ENCODE measurements around the gene INHBC. TPM values are rescaled to one million over a fixed set of nuclear protein-coding genes. Genes with fewer than 3 reads are reported as not detected.
A peak's percentile ranks its signal among the peaks of the same experiment; 100 is the strongest.

The INHBC gene
- total RNA-seq, 1 experiment from 2014 or later, result 0.20 TPM

DNA sequence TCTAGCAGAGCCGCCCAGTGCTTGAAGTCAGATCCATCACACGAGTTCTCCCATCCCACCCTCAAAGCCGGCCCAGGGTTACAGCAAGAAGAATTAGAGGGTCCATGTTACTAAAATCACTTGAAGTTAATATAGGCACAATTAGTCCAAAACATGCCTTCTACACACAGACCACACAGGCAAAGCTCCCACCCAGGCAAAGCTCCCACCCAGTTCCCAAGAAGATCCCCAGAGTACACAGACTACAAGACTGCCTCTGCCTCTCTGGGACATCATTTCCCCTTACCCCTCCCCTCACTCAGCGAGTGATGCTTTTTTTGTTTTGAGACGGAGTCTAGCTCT is 28.3 kb downstream of the INHBC start:
- Histone ChIP-seq H3K9ac (ENCODE audit: low read length) (no peak overlapping the region), H3K79me2 (ENCODE audit: insufficient read depth, low read length) (no peaks in the 10 kb centered on the region), H3K36me3 (ENCODE audit: control insufficient read depth in 1 of 2, insufficient read depth in 2 of 2, low read length in 2 of 2) (no peaks in the 10 kb centered on the region), H3K4me1 (ENCODE audit: control insufficient read depth in 1 of 2, insufficient read depth in 2 of 2, low read length in 2 of 2) (peaks cover 17 to 44% of the 10 kb centered on the region in 2 experiments), H3K4me2 (ENCODE audit: low read length) (peak overlapping the region; percentile 99), H4K20me1 (ENCODE audit: insufficient read depth) (no peaks in the 10 kb centered on the region), H3K9me3 (ENCODE audit: control insufficient read depth in 1 of 2, insufficient read depth in 1 of 2, low read depth in 1 of 2, low read length in 2 of 2) (no peaks in the 10 kb centered on the region), H3K9me2 (ENCODE audit: insufficient read depth) (no peaks in the 10 kb centered on the region), H2AFZ (ENCODE audit: low read depth, low read length, poor library complexity, severe bottlenecking) (peak overlapping the region; percentile 81), H3K27ac (ENCODE audit: low read depth, low read length) (peak overlapping the region; percentile 65; the same call in 1 of the 2 replicates), H3K4me3 (replicated peaks in 1 of 2; ENCODE audit: low read depth in 1 of 2, low read length in 2 of 2) (peak overlapping the region; percentile 75; a peak in 2 of 4 replicates), H3K27me3 (ENCODE audit: insufficient read depth, low read length) (peaks cover 9% of the 10 kb centered on the region)
- no peak for ATAC-seq
- intact Hi-C loops (cut with micrococcal nuclease), result loop anchor here (5.0 kb wide), 1 partner anchor 376 kb away; the partner anchor contains the start of gene NAB2
- no TSS peak for BruUV-seq (replicated peaks)
- RAD21 ChIA-PET (ENCODE audit: low non-redundant PET in 1 of 2, low total read pairs in 2 of 2, uncharacterized antibody in 2 of 2, unreplicated experiment in 2 of 2), result no interaction called here
- TF ChIP-seq SRF (IDR thresholded peaks at IDR 0.05; ENCODE audit: low read depth) (no peak), CBX3 (IDR thresholded peaks at IDR 0.05; ENCODE audit: low read depth) (no peak), RAD21 (IDR thresholded peaks at IDR 0.05; ENCODE audit: low read depth) (no peak), YY1 (IDR thresholded peaks at IDR 0.05; ENCODE audit: extremely low read depth, insufficient replicate concordance, low read depth, low read length) (no peak), ZNF274 (IDR thresholded peaks at IDR 0.05; ENCODE audit: low read depth, low read length) (no peak), CTCF (IDR thresholded peaks at IDR 0.05 in 2 of 3, conservative IDR thresholded peaks at IDR 0.05 in 1 of 3; ENCODE audit: borderline replicate concordance in 1 of 3, insufficient read depth in 1 of 3, low read depth in 2 of 3, low read length in 2 of 3) (no peak), TCF7L2 (IDR thresholded peaks at IDR 0.05; ENCODE audit: borderline replicate concordance, extremely low read depth, insufficient read depth, insufficient read length) (no peak), JUND (IDR thresholded peaks at IDR 0.05) (no peak), POLR2A (IDR thresholded peaks at IDR 0.05; ENCODE audit: borderline replicate concordance, extremely low read depth, insufficient read depth, insufficient read length) (no peak), SP1 (IDR thresholded peaks at IDR 0.05; ENCODE audit: low read depth) (no peak), EZH2phosphoT487 (IDR thresholded peaks at IDR 0.05; ENCODE audit: borderline replicate concordance) (no peak), CEBPB (IDR thresholded peaks at IDR 0.05; ENCODE audit: low read depth) (no peak), POLR2AphosphoS5 (IDR thresholded peaks at IDR 0.05; ENCODE audit: low read depth, low read length) (no peak), EGR1 (IDR thresholded peaks at IDR 0.05; ENCODE audit: low read depth) (no peak)
- TF ChIP-seq, protein P1, sequence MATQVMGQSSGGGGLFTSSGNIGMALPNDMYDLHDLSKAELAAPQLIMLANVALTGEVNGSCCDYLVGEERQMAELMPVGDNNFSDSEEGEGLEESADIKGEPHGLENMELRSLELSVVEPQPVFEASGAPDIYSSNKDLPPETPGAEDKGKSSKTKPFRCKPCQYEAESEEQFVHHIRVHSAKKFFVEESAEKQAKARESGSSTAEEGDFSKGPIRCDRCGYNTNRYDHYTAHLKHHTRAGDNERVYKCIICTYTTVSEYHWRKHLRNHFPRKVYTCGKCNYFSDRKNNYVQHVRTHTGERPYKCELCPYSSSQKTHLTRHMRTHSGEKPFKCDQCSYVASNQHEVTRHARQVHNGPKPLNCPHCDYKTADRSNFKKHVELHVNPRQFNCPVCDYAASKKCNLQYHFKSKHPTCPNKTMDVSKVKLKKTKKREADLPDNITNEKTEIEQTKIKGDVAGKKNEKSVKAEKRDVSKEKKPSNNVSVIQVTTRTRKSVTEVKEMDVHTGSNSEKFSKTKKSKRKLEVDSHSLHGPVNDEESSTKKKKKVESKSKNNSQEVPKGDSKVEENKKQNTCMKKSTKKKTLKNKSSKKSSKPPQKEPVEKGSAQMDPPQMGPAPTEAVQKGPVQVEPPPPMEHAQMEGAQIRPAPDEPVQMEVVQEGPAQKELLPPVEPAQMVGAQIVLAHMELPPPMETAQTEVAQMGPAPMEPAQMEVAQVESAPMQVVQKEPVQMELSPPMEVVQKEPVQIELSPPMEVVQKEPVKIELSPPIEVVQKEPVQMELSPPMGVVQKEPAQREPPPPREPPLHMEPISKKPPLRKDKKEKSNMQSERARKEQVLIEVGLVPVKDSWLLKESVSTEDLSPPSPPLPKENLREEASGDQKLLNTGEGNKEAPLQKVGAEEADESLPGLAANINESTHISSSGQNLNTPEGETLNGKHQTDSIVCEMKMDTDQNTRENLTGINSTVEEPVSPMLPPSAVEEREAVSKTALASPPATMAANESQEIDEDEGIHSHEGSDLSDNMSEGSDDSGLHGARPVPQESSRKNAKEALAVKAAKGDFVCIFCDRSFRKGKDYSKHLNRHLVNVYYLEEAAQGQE (IDR thresholded peaks at IDR 0.05; ENCODE audit: low read depth), result no peak
- TF ChIP-seq, protein P2, sequence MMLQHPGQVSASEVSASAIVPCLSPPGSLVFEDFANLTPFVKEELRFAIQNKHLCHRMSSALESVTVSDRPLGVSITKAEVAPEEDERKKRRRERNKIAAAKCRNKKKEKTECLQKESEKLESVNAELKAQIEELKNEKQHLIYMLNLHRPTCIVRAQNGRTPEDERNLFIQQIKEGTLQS (IDR thresholded peaks at IDR 0.05), result no peak
- TF ChIP-seq, protein P3, sequence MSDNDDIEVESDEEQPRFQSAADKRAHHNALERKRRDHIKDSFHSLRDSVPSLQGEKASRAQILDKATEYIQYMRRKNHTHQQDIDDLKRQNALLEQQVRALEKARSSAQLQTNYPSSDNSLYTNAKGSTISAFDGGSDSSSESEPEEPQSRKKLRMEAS (IDR thresholded peaks at IDR 0.05), result no peak
- TF ChIP-seq, protein P4, sequence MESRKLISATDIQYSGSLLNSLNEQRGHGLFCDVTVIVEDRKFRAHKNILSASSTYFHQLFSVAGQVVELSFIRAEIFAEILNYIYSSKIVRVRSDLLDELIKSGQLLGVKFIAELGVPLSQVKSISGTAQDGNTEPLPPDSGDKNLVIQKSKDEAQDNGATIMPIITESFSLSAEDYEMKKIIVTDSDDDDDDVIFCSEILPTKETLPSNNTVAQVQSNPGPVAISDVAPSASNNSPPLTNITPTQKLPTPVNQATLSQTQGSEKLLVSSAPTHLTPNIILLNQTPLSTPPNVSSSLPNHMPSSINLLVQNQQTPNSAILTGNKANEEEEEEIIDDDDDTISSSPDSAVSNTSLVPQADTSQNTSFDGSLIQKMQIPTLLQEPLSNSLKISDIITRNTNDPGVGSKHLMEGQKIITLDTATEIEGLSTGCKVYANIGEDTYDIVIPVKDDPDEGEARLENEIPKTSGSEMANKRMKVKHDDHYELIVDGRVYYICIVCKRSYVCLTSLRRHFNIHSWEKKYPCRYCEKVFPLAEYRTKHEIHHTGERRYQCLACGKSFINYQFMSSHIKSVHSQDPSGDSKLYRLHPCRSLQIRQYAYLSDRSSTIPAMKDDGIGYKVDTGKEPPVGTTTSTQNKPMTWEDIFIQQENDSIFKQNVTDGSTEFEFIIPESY (IDR thresholded peaks at IDR 0.05; ENCODE audit: extremely low read depth, insufficient replicate concordance, low read length), result no peak
- POLR2A ChIA-PET, result no interaction called here
- CTCF ChIA-PET, result interaction anchor here (1.2 to 1.7 kb wide), 3 partner anchors 9 to 220 kb away, joined by 3 to 7 read pairs (median 6); no protein-coding TSS in a partner anchor
- DNase-seq (ENCODE audit: low read depth, low spot score), result no peak
